Hepatocyte (in vitro differentiated cells): Measurements from ENCODE around the gene CARD9.
"Not testable (repeated sequence)": the region's sequence is repeated elsewhere in the genome, so short reads cannot be mapped to it uniquely, and the experiment has no call there.

Experiments
- CTCF ChIP-seq: fragments of 200-600 bp; sonication (generic); IDR thresholded peaks from 2 replicates; pipeline ENCODE4 v1.5.1; 2016; ENCODE audit warnings: antibody characterized with exemption, mild to moderate bottlenecking; ENCODE audit not compliant: poor library complexity
- EZH2phosphoT487 ChIP-seq: fragments of 200-600 bp; sonication (generic); IDR thresholded peaks from one replicate; pipeline ENCODE4 v1.6.1; 2018; ENCODE audit warnings: antibody characterized with exemption, mild to moderate bottlenecking, low read depth, moderate library complexity; ENCODE audit not compliant: unreplicated experiment, severe bottlenecking

- TF ChIP-seq CTCF, EZH2phosphoT487: not testable (repeated sequence)
Measured at GRCh38 chr9:136351868-136352267, 21.6 kb downstream of the CARD9 start.
